GM19035 (cell line): ENCODE results near the gene ACAP1.

Source experiments
- ATAC-seq: cut with Tn5 transposase; IDR thresholded peaks from one replicate; pipeline ENCODE4 v1.9.1; 2021; ENCODE audit not compliant: unreplicated experiment

The ACAP1 gene

DNA sequence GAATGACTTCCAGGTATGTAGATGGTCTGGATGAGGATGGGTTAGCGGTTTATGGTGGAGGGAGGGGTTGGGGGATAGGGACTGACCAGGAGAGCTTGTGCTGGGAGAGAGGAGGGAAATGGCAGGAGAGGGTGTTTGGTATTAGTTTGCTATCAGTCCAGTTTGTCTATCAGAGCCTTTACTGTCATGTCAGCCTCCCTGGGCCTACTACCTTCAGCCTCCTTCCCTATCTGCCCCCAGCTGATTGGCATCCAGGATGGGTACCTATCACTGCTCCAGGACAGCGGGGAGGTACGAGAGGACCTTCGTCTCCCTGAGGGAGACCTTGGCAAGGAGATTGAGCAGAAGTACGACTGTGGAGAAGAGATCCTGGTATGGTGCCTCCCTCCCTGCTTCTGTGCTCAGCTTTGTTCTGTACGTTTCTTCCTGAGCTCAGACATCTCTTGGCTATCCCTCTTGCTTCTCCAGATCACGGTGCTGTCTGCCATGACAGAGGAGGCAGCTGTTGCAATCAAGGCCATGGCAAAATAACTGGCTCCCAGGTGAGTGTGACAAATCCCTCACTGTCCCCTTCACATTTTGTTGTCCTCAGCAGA, 25.1 kb upstream of the ACAP1 start:
- ATAC-seq, result no peak

DNA sequence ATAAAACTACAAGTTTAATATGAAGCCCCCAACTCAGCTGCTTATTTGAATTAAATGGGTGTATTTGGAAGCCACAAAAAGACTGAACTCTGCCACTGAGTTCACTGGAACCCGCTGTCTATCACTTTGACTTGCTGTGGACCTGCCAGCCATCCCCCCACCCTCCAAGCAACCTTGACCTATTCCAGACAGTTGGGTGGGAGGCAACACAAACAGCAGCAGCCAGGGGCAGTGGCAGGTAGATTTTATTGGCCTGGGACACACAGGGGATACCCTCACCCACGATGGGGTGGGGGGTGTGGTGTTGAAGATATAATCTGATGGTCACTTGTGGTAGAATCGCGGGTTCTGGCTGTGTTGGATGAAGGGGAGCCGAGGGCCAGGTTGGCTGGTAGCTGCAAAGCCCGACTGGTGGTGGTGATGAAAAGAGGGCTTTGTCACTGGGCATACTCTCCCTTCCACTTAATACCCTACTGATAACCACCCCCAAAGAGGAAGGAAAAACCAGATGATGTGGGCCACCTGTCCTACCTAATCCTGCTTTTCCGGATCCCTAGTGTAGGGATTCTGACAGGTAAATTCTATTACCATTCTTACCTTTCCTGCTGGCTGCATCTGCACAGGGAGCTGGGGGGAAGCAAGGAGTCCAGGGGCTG, 23.8 kb upstream of the ACAP1 start:
- no peak for ATAC-seq

DNA sequence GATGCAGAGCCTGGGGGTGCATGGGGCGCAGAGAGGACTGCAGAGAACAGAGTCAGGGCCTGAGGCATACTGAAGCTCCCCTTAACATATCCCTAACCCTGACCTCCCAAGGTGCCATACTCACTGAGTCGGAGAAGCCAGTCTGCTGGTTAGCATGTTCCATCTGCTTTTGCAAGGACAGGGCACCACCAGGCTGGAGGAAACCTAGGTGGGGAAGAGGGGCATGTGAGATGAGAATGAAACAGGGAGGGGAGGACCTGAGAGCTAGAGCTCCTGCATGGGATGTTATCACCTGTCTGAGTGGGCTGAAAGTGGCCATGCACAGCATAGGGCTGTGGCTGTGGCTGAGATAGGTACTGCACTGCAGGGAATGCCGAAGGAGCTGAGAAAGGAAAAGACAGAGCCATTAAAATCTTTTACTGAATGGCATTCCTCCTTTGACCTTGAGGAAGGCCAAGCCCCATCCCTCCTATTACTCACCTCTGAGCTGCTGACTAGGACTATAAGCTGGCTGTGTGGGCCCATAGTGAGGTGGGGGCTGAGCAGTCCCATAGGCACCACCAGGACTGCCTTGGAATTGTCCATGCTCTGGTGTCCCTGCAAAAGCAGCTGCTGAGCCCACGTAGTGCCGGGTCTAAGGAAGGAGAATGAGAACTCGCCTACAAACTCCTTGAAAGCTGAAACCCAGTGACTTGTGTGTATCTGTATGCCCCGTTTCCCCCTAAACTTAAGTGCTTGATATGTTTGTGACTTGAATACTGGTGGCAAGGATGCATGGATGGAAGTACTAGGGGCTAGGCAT, 23.0 kb upstream of the ACAP1 start:
- ATAC-seq, result no peak

DNA sequence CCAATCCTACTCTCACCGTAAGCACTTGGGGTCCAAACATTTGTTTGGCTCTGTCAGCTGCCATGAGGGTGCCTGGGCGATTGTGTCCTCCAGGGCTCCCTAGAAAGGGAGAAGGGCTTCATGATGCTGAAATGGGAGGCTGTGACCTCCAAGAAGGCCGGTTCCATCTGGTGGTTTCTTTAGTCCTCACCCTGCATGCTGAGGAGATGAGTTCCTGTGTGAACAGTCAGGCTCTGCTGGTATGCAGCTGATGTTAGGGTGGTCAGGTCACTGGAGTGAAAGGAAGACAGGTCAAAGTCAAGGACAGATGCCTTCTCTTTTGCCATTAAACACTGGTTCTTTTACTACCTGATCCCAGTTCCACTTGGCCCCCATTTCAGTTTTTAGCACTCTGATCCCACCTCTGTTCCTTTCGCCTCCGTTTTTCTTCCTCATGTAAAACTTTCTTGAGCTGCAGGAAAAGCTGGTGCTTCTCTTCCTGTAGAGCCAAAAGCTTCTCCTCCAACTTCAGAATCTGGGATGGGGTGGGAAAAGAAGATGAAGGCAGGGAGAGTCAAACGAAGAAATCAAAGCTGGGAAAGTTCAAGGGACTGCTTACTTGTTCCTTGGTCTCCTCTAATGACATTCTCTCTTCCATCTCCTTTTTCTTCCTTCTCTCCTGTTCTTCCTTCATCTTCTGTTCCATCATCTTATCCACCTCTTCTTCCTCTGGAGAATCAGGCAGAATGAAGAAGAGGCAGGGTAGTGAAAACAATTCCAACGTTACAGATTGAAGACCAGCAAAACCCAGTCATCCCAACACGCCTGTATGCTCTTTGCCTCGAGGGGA, 22.2 kb upstream of the ACAP1 start:
- ATAC-seq, result no peak

DNA sequence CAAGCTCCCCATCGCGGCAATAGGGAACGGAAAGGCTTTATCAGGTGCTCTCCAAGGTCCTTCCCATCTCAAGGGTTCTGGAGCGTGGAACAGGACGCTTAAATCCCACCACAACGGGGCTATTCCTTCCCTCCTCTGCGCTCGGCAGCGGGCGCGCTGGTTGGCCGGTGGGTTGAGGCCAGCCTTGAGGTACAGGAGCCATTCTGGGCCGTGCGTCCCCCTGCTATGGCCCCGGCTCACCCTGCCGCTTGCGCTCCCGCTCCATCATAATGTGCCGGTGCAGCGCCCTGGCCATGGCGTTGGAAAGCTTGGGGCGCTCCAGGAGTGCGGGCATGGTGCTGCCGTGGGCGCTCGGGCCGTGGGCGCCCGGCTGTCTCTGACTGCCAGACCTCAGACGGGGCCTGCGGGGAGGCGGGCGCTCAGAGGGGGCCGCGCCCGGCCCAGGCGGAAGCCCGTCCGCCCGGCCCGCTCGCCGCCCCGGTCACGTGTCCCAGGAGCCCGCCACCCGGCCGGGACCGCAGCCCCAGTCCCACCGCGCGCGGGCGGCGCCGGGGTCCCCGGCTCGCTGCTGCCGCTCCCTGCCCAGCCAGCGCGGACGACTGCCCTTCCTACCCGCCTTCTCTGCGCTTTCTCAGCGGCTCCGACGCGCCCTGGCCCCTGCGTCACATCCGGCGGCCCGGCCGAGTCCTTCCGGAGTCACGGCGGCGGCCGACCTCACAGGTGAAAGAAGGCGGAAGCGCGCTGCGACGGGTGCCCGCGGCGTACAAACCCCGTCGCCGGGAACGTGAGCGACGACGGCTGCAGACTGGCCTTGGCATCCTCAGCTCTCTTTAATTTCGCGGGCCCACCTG, 21.4 kb upstream of the ACAP1 start, which contains the start of gene GPS2:
Gene GPS2 (minus strand): TSS at position 642 of the 851 bp plus-strand sequence. CDS start 308 bp downstream, at position 334.
- peak; percentile 74 for ATAC-seq

DNA sequence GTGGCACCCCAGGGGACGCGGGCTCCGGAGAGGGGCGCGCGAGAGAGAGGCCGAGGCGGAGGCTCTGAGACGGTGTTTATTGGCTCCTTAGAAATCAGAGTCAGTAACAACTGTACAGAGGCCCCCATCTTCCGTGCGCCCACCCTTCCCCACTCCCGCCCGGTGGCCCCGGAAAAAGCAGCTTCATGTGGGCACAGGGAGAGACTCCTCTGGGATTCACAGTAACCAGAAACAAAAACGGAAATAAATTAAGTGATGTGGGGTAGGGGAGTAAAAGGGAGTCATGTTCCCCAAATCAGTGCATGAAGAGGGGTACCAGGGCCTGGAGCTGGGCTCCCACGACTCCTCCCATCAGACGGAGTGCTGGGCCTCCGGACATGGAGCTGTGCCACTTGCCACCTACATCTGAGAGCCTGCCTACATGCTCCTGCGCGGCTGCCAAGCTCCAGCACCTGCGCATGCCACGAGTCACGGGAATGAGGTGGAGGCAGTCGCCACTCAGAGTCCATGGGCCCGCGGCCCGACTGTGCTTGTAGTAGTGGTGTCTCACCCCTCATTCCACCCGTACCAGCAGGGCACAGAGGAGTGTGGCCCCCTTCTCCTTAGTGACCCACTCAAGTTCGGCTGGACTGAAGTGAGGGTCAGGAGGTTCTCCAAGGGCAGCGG, 20.6 kb upstream of the ACAP1 start:
- no peak for ATAC-seq

DNA sequence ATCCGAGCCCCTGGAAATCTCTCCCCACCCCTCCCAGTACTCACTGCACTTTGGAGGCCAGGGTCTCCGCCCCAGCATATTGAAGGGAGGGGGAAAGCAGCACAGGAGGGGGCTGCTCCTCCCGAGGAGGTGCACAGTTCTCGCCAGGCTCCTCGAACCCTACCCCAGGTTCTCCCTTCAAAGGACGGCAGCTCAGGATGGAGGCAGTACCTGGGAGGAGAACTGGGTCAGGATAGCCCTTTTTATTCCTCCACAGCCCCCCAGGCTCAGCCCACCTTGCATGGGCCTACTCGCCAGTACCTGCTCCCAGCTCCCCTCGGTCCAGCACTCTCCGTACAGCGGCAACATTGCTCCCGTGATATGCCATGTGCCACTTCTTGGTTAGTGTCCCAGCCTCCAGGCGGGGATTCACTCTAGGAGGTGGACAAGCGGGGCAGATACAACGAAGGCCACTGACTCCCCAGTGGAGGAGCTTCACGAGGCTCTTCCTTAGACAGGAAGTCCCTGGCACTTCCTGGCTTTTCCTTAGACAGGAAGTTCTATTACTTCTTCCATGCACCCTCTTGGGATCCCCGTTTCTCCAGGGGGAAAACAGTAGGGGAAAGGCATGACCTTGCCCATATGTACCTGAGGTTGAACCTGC, 19.0 kb upstream of the ACAP1 start:
- no peak for ATAC-seq

DNA sequence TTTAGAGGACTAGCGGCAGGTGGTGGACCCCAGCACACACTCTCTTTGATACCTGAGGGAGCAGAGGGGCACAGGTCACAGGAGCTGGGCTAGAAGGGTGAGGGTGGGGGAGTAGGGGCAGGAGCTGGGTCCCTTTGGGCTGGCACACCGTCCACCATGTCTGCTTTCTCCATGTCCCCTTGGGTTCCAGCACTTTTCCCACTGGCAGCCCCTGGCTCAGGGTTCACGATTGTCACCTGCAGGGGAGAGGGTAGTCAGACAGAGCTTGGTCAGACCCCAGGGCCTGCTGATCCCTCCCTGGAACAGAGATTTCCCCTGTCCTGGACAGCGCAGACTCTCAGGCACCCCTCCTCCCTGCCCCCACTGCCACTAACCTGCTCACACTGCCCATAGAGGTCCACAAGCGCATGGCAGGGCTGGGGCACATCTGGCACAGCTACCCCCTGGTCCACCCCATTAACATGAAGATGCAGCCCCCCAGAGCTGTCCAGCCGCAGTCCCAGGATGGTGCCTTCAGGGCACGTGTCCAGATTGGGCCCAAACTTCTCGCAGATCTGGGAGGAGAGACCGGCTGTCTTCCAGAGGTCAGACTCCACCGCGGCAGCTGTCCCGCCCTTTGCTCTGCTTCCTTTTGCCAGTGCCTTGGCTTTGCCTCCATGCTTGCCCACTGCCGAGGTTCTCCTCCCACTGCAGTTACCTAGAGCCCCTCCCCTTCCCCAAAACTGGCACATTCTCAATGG, 18.0 kb upstream of the ACAP1 start:
- ATAC-seq, result no peak

DNA sequence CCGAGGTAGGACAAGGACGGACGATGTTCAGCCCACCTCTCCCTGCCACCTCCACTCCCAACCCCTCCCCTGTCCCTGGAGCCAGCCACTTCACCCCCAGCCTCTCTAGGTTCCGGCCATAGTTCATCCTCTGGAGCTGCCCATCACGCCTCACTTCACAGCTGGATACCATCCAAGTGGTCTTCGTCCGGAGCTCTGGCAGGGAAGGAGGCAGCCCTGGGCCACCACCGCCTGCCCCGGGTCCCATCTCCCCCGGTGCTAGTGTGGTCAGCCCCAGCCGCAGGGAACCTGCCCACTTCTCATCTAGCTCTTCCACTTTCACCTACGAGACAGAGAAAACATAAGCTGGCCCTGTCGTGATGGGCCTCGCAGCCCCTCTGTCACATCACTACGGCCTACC, 14.9 kb upstream of the ACAP1 start:
- ATAC-seq, result no peak

DNA sequence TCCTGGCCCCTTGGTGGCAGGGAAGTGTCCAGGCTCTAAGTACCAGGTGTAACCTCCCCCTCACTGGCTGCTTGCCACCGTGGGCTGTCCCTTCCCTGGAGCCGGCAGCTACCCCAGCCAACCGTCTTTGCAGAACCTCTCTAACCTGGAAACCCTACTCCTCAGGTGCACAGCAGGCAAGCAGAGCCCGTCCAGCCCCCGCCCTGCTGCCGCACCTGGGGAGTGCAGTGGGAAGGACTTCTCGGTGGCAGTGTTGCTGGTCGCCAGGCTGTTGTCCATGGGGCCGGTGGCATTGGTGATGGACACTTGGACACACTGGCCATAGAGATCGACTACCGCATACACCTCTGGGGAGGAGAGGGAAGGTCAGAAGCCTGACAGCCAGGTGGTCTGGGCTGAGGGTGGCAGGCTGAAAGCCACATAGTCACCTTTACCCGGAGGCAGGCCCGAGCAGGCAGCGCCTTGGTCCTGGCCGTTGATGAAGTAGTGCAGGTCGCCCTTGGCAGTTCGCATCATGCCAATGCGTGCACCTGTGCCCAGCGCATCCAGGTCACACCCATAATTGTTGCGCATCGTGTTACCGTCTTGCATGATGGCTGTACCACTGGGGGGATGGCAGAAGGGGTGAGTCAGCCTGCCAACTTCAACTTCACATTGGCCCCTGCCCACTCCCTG, 13.7 kb upstream of the ACAP1 start:
- ATAC-seq, result no peak

DNA sequence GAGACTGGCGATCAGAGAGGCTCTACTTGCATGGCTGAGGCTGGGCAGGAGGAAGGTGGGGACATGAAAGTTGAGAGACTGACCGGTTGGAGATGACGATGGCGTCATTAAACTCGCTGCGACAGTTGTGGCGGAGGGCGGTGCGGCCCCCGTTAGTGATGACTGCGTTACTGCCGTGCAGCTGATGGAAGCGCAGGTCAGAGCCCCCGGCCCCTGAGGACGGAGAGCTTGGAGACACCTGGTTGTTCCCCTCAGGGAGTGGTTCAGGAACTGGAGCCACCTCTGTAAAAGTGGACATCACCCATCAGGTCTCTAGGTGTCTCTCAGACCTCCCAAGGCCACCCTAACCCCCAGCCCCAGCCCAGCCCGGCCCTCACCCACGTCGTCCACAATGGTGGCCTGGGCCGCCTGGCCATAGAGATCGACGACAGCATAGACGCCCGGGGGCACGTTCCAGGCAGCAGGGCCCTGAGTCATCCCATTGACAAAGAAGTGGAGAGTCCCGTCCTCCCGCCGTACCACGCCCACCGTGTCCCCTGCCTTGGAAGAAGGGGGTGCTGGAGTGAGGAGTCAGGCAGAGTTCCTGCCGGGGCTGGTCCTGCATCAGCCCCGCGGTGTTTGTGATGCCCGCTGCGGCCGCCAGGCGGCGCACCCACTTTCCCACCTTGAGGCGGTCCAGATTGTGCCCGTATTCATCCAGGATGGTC, 12.4 kb upstream of the ACAP1 start:
- no peak for ATAC-seq

DNA sequence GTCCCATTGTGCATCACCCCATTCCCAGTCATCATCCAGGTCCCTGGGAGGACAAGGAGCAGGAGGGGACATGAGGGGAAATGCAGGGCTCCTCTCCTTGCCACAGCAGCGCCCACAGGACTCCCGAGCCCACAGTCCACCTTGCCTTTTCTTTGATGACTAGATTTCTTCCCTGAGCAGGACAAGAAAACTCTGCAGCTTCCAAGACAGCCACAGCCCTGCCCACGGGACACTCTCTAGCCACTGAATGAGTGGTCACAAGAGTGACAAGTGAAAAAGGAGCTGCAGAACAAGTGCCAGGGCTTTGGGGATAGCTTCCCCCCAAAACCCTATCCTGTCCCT, 11.9 kb upstream of the ACAP1 start:
- no peak for ATAC-seq

DNA sequence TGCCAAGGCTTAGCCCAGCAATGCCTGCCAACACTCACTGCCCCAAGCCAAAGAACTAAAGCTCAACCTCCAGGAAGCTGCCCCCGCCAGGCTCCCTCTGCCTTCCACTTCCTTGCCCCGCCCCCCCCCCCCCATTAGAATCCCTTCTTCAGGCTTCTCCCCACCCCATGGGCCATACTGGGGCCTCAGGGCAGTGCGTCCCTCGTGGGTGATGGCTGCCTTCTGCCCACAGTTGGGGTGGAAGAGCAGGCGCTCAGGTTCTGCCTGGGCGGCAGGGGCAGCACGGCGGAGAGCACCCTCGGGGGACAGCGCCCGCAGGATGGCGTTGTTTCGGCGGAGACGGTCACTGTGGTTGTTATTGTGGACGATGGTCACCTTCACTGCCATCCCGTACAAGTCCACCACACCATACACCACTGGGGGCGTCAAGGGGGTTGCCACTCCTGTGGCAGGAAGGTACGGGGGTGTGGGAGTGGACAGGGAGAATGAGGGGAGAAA, 11.2 kb upstream of the ACAP1 start:
- ATAC-seq, result no peak

DNA sequence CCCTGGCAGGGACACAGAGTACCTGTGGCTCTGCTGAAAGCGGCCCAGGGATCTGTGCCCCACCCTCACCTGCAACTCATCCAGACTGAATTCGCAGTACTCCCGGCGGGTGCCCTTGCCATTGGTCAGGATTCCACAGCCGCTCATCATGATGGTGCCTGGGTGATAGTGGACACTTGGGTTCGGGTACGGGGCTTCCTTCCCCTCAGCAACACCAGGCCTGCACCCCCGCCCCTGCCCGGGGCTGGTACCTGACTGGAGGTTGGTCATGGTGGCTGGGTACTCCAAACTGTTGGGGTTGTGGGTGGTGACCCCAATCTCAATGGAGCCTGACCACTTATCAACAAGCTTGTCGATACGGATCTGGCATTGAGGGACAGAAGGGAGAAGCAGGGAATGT, 10.1 kb upstream of the ACAP1 start:
- ATAC-seq, result no peak

DNA sequence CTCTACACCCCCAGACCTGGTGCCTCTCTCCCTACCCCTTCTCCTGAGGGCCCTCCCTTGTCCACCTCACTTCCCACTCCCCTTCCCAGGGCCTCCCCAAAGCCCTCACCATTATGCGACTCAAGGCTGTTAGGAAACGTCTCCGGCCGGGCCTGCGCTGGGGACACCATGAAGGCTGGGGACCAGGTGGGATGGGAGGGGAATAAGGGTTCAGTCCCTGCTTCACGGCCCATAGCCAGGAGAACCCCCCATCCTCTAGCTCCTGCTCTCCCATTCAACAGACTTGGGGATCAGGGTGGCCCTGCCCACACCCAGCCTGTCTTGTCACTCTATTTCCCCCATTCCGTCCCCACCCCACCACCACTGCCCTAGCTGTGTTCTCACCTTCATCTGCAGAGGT, 9.3 kb upstream of the ACAP1 start:
- no peak for ATAC-seq

DNA sequence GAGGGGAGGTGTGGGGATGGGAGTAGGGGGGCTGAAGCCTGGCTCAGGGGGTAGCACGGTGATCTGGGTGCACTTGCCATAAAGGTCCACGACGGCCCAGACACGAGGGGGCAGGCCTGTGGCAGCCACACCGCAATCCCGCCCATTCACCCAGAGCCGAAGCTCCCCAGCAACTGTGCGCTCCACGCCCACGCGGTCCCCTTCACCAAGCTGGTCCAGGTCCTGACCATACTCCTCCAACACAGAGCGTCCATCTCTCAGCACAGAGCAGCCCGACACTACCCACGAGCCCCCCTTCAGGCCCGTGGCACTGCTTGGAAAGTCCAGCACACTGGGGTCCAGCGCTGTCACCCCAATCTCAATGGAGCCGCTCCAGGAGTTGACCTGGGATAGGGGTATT, 8.8 kb upstream of the ACAP1 start:
- no peak for ATAC-seq

DNA sequence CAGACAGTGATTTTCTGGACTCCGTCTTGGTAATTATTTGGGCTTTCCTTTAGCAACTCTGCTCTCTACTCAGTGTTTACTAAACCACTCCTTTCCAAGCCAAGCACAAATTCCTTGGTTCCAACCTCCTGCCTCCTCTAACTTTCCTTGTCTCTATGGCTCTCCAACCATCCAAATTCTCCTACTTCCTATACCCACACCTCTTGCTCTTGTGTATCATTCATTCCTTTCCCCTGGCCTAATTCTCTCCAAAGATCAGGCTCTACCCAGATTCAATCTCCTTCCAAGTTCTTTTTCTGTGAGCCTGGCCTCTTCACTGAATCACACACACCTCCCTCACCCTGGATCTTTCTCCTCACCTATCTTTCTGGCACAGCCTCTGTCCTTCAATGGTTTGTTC, 8.3 kb upstream of the ACAP1 start:
- no peak for ATAC-seq
